ENCODE data around the gene COP1. TPM values are rescaled to one million over a fixed set of nuclear protein-coding genes. Genes with fewer than 3 reads are reported as not detected.

The COP1 gene
- total RNA-seq, 2 experiments from 2014 or later: 33.8 to 36.9 TPM

GRCh38 chr1:176073524-176074157 is 133.4 kb downstream of the COP1 start:
- CTCF ChIA-PET: interaction anchor here (0.8 to 1.5 kb wide), 6 partner anchors 18 to 698 kb away, joined by 3 read pairs; no protein-coding TSS in a partner anchor
- Mint-ChIP-seq H3K4me3 (no peak overlapping the region), H3K4me1 (ENCODE audit: low read depth) (peaks cover 14% of the 10 kb centered on the region), H3K9me3 (peaks cover 10% of the 10 kb centered on the region), H3K27ac (no peak overlapping the region), H3K27me3 (no peaks in the 10 kb centered on the region), H3K36me3 (ENCODE audit: low read depth) (peaks cover 48% of the 10 kb centered on the region)
- ATAC-seq: no peak
- peak; percentile 73 for TF ChIP-seq CTCF (IDR thresholded peaks at IDR 0.05)
- intact Hi-C loops (cut with micrococcal nuclease): loop anchor here (5.0 kb wide), 1 partner anchor 134 kb away; the partner anchor contains the start of gene COP1
- POLR2A ChIA-PET: no interaction called here
- DNase-seq: peak; percentile 55

GRCh38 chr1:176068901-176069300 is 138.2 kb downstream of the COP1 start:
- ChIA-PET CTCF (no interaction called here), POLR2A (no interaction called here)
- no peak overlapping the region for H3K27ac Mint-ChIP-seq
- intact Hi-C loops (cut with micrococcal nuclease): no loop called here
- H3K4me1 Mint-ChIP-seq (ENCODE audit: low read depth): peaks cover 15% of the 10 kb centered on the region
- H3K36me3 Mint-ChIP-seq (ENCODE audit: low read depth): peaks cover 20% of the 10 kb centered on the region
- DNase-seq: no peak
- ATAC-seq: no peak
- H3K9me3 Mint-ChIP-seq: no peaks in the 10 kb centered on the region
- no peak overlapping the region for H3K4me3 Mint-ChIP-seq
- no peak for TF ChIP-seq CTCF (IDR thresholded peaks at IDR 0.05)
- no peaks in the 10 kb centered on the region for H3K27me3 Mint-ChIP-seq

GRCh38 chr1:176068256-176068655 is 138.8 kb downstream of the COP1 start:
- ChIA-PET CTCF (no interaction called here), POLR2A (no interaction called here)
- Mint-ChIP-seq H3K36me3 (ENCODE audit: low read depth) (peaks cover 19% of the 10 kb centered on the region), H3K4me3 (no peak overlapping the region), H3K27ac (no peak overlapping the region), H3K9me3 (no peaks in the 10 kb centered on the region), H3K27me3 (no peaks in the 10 kb centered on the region), H3K4me1 (ENCODE audit: low read depth) (peaks cover 13% of the 10 kb centered on the region)
- intact Hi-C loops (cut with micrococcal nuclease): no loop called here
- DNase-seq: no peak
- TF ChIP-seq CTCF (IDR thresholded peaks at IDR 0.05): no peak
- ATAC-seq: no peak

GRCh38 chr1:176066709-176067108 is 140.4 kb downstream of the COP1 start:
- intact Hi-C loops (cut with micrococcal nuclease): no loop called here
- no peak for TF ChIP-seq CTCF (IDR thresholded peaks at IDR 0.05)
- H3K27ac Mint-ChIP-seq: no peak overlapping the region
- peaks cover 17% of the 10 kb centered on the region for H3K36me3 Mint-ChIP-seq (ENCODE audit: low read depth)
- no peak for ATAC-seq
- POLR2A ChIA-PET: no interaction called here
- CTCF ChIA-PET: no interaction called here
- peaks cover 13% of the 10 kb centered on the region for H3K4me1 Mint-ChIP-seq (ENCODE audit: low read depth)
- no peak overlapping the region for H3K4me3 Mint-ChIP-seq
- no peaks in the 10 kb centered on the region for H3K27me3 Mint-ChIP-seq
- no peak for DNase-seq
- no peaks in the 10 kb centered on the region for H3K9me3 Mint-ChIP-seq

- Mint-ChIP-seq H3K27me3 (no peaks in the 10 kb centered on the region), H3K4me1 (ENCODE audit: low read depth) (peaks cover 2% of the 10 kb centered on the region), H3K9me3 (no peaks in the 10 kb centered on the region), H3K36me3 (ENCODE audit: low read depth) (peaks cover 5% of the 10 kb centered on the region), H3K27ac (no peak overlapping the region), H3K4me3 (no peak overlapping the region)
- POLR2A ChIA-PET: no interaction called here
- CTCF ChIA-PET: no interaction called here
- ATAC-seq (no peak), DNase-seq (no peak)
- no peak for TF ChIP-seq CTCF (IDR thresholded peaks at IDR 0.05)
- intact Hi-C loops (cut with micrococcal nuclease): no loop called here
Observed at GRCh38 chr1:176058686-176059085, 148.4 kb downstream of the COP1 start.

All from activated CD8-positive, alpha-beta T cell treated with anti-CD3 and anti-CD28 coated beads for 36 hours (primary cell).